ENCODE results near the gene CELF2.

Gene CELF2

DNA sequence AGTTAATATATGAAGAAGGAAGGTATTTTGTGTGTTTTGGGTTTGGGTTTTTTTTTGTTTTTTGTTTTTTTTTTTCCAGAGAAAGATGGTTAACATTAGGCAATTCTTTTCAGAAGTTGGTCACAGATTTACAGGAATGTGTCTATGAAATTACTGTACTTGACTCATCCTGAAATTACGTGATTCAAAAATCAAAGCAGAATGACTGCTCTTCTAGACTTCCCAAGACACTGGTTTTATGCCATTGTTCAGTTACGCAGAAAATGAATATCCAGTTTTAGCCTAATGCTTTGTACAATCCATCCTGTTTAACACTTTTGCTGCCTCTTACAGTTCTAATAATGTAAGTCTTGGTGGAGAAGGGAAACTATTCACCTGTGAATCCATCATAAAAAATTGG is 39.7 kb upstream of the CELF2 start:
- ChIA-PET POLR2A (no interaction called here), CTCF (no interaction called here)

DNA sequence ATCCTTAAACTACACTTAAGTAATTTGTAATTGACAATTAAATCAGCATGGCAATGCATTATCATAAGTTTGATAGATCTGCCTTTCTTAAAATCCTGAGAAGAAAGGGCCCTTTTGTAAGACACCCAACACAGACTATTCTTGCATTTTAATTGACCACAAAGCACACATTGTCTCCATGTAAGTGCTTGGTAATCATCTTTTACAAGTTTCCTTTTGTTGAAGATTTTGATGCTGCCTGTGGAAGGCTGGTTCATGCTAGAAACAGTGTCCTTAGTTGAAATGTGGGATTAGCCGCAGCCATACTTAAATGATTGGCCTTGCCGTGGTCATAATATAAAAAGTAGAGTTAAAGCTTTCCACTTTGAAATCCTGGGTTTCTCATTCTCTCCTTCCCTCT is 32.3 kb upstream of the CELF2 start:
- ChIA-PET POLR2A (no interaction called here), CTCF (interaction anchor here (2.0 kb wide), 1 partner anchor 11 kb away, joined by 6 read pairs; no protein-coding TSS in a partner anchor)
- TF ChIP-seq, protein P1, sequence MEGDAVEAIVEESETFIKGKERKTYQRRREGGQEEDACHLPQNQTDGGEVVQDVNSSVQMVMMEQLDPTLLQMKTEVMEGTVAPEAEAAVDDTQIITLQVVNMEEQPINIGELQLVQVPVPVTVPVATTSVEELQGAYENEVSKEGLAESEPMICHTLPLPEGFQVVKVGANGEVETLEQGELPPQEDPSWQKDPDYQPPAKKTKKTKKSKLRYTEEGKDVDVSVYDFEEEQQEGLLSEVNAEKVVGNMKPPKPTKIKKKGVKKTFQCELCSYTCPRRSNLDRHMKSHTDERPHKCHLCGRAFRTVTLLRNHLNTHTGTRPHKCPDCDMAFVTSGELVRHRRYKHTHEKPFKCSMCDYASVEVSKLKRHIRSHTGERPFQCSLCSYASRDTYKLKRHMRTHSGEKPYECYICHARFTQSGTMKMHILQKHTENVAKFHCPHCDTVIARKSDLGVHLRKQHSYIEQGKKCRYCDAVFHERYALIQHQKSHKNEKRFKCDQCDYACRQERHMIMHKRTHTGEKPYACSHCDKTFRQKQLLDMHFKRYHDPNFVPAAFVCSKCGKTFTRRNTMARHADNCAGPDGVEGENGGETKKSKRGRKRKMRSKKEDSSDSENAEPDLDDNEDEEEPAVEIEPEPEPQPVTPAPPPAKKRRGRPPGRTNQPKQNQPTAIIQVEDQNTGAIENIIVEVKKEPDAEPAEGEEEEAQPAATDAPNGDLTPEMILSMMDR (IDR thresholded peaks at IDR 0.05; ENCODE audit: control extremely low read depth, extremely low read depth, low read depth, missing control alignments), result no peak
- no peak for DNase-seq (ENCODE audit: extremely low spot score)

More for the DNA sequence above, 39.7 kb upstream of the CELF2 start:
- TF ChIP-seq, protein P1 (IDR thresholded peaks at IDR 0.05; ENCODE audit: control extremely low read depth, extremely low read depth, low read depth, missing control alignments), result no peak
- DNase-seq (ENCODE audit: extremely low spot score), result no peak

DNA sequence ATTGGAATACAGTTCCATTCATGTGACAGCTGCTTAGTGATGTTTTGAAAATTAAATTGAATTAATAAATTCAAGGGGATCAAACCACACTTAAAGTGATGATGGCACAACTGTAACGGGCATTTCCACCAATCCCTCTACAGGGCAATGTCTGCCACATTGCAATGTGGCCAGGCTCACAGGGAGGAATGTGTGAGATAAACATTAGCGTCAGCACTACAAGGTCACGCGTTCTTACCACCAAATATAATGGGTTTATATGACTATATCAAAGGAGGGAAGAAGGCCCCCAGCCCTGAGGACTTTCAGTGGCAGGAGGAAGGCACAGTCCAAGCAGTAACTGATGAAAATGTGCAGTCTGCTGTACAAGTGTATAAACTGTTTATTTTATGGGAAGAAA is 31.1 kb upstream of the CELF2 start:
- TF ChIP-seq, protein P1 (IDR thresholded peaks at IDR 0.05; ENCODE audit: control extremely low read depth, extremely low read depth, low read depth, missing control alignments), result no peak
- POLR2A ChIA-PET, result no interaction called here

DNA sequence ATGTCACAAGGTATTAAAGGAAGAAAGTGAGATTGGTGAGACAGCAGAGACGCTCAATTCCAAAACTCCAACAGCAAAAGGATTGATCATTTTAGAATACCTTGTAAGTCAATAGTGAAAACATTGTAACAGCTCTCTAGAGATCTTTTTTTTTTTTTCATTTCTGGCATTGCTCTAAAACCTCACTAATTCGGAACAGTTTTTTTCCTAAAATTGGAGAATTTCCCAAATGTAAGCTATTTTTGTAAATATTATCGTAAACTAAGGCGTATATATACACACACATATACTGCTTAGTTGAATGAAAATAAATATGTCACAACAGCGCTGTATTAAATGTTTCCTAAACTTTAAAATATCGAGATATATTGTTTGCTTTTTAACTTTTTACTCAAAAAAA is 30.6 kb upstream of the CELF2 start:
- ChIA-PET POLR2A (no interaction called here), CTCF (no interaction called here)
- no peak for DNase-seq (ENCODE audit: extremely low spot score)
- TF ChIP-seq, protein P1 (IDR thresholded peaks at IDR 0.05; ENCODE audit: control extremely low read depth, extremely low read depth, low read depth, missing control alignments), result no peak

More for the DNA sequence above, 31.1 kb upstream of the CELF2 start:
- CTCF ChIA-PET, result interaction anchor here (2.0 kb wide), 1 partner anchor 10 kb away, joined by 6 read pairs; no protein-coding TSS in a partner anchor
- DNase-seq (ENCODE audit: extremely low spot score), result no peak

DNA sequence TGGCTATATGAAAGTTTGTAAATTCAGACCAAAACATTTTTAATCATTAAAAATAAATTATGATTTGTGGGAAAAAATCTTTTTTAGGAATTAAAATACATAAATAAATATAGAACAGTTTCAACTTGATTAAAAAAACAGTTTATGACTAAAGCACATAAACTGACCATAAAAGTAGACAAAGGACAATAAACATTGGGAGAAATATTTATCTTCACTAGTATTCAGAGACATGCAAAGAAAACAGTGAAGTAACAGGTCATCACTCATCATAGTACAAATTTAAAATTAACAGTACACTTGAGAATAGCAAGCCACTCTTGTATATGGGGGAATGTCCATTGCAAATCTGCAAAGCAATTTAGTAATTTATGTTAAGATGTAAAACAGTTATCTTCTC is 28.0 kb upstream of the CELF2 start:
- no peak for DNase-seq (ENCODE audit: extremely low spot score)
- ChIA-PET POLR2A (no interaction called here), CTCF (no interaction called here)
- TF ChIP-seq, protein P1 (IDR thresholded peaks at IDR 0.05; ENCODE audit: control extremely low read depth, extremely low read depth, low read depth, missing control alignments), result no peak

DNA sequence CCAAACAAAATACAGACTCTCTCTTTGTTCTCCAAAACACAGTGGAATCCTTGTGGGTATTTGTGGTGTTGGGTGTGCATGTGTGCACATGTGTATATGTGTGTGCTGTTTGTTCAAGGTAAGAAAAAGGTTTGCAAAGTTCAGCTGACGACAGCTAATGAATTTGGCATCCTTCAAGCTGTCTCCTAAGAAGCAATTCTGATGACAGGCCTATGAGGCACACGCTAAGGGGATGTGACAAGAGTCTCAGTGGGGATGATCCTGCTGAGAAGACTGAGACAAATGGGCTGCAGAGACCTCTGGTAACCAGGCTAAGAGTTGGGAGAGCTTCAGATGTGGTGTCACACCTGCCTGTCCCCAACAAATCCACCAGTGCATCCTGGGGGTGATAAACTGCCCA is 26.5 kb upstream of the CELF2 start:
- DNase-seq (ENCODE audit: extremely low spot score), result no peak
- ChIA-PET POLR2A (no interaction called here), CTCF (no interaction called here)
- TF ChIP-seq, protein P1 (IDR thresholded peaks at IDR 0.05; ENCODE audit: control extremely low read depth, extremely low read depth, low read depth, missing control alignments), result no peak

DNA sequence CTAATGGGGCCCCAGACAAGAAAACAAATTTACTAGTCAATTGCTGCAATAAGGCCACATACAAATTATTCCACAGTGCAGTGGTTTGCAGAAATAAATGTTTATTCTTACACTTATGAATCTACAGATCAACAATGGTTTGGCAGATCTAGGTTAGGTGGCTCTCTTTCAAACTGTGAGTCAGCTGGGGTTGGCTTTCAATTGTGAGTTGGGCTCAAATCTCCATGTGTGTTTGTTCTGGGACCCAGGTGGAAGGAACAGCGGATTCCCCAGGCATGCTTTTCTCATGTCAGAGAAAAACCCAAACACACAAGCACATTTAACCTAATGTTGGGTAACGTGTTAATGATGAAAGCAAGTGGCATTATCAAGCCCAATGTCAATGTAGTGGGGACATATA is 25.6 kb upstream of the CELF2 start:
- CTCF ChIA-PET, result no interaction called here
- no peak for DNase-seq (ENCODE audit: extremely low spot score)
- TF ChIP-seq, protein P1 (IDR thresholded peaks at IDR 0.05; ENCODE audit: control extremely low read depth, extremely low read depth, low read depth, missing control alignments), result no peak
- POLR2A ChIA-PET, result no interaction called here

Data from GM10248 (cell line).